Measurements from ENCODE around the gene TEDC2.

- TF ChIP-seq, protein P1, sequence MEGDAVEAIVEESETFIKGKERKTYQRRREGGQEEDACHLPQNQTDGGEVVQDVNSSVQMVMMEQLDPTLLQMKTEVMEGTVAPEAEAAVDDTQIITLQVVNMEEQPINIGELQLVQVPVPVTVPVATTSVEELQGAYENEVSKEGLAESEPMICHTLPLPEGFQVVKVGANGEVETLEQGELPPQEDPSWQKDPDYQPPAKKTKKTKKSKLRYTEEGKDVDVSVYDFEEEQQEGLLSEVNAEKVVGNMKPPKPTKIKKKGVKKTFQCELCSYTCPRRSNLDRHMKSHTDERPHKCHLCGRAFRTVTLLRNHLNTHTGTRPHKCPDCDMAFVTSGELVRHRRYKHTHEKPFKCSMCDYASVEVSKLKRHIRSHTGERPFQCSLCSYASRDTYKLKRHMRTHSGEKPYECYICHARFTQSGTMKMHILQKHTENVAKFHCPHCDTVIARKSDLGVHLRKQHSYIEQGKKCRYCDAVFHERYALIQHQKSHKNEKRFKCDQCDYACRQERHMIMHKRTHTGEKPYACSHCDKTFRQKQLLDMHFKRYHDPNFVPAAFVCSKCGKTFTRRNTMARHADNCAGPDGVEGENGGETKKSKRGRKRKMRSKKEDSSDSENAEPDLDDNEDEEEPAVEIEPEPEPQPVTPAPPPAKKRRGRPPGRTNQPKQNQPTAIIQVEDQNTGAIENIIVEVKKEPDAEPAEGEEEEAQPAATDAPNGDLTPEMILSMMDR (conservative IDR thresholded peaks at IDR 0.05; ENCODE audit: low read length), result no peak
- TF ChIP-seq EZH2phosphoT487 (IDR thresholded peaks at IDR 0.05; ENCODE audit: borderline replicate concordance, low read depth, low read length), result no peak
Measured at GRCh38 chr16:2481676-2482075, 21.8 kb downstream of the TEDC2 start.
